GM23248 (cell line): ENCODE results near the gene ELOB. TPM values are rescaled to one million over a fixed set of nuclear protein-coding genes. Genes with fewer than 3 reads are reported as not detected.

Experiments used
- DNase-seq: peaks from one replicate; pipeline ENCODE4 v3.0.0-alpha.2; 2015
- H2AFZ ChIP-seq: fragments of 200-600 bp; sonication (generic); 2 replicates; pipeline ENCODE4 v1.6.1; 2016; ENCODE audit warnings: antibody characterized with exemption
- H3F3A ChIP-seq: fragments of 200-600 bp; sonication (generic); 2 replicates; pipeline ENCODE4 v1.6.1; 2016; ENCODE audit warnings: mild to moderate bottlenecking, antibody characterized with exemption, mixed run types; ENCODE audit not compliant: insufficient read depth
- H3K27ac ChIP-seq: fragments of 200-600 bp; sonication (generic); 2 replicates; pipeline ENCODE4 v1.5.1; 2016; ENCODE audit warnings: mild to moderate bottlenecking
- H3K27me3 ChIP-seq: fragments of 200-600 bp; sonication (generic); replicated peaks from 2 replicates; pipeline ENCODE4 v1.6.1; 2016; ENCODE audit warnings: mild to moderate bottlenecking; ENCODE audit not compliant: insufficient read depth
- H3K36me3 ChIP-seq: fragments of 200-600 bp; sonication (generic); 2 replicates; pipeline ENCODE4 v1.6.1; 2016; ENCODE audit warnings: low read depth, mild to moderate bottlenecking
- H3K4me1 ChIP-seq: fragments of 200-600 bp; sonication (generic); 2 replicates; pipeline ENCODE4 v1.6.1; 2016; ENCODE audit warnings: mild to moderate bottlenecking; ENCODE audit not compliant: insufficient read depth
- H3K4me2 ChIP-seq: fragments of 200-600 bp; sonication (generic); one replicate; pipeline ENCODE4 v1.6.1; 2016; ENCODE audit warnings: mild to moderate bottlenecking; ENCODE audit not compliant: unreplicated experiment
- H3K4me3 ChIP-seq: fragments of 200-600 bp; sonication (generic); 2 replicates; pipeline ENCODE4 v1.5.1; 2016; ENCODE audit warnings: mild to moderate bottlenecking
- H3K79me2 ChIP-seq: fragments of 200-600 bp; sonication (generic); 2 replicates; pipeline ENCODE4 v1.6.1; 2016; ENCODE audit warnings: mild to moderate bottlenecking; ENCODE audit not compliant: insufficient read depth
- H3K9ac ChIP-seq: fragments of 200-600 bp; sonication (generic); 2 replicates; pipeline ENCODE4 v1.6.1; 2016; ENCODE audit warnings: mild to moderate bottlenecking
- H3K9me2 ChIP-seq: fragments of 200-600 bp; sonication (generic); 2 replicates; pipeline ENCODE4 v1.6.1; 2016; ENCODE audit warnings: mixed run types, mild to moderate bottlenecking, moderate library complexity; ENCODE audit not compliant: insufficient read depth
- H3K9me3 ChIP-seq: fragments of 200-600 bp; sonication (generic); one replicate; pipeline ENCODE4 v1.6.1; 2017; ENCODE audit warnings: low read depth
- H4K20me1 ChIP-seq: fragments of 200-600 bp; sonication (generic); 2 replicates; pipeline ENCODE4 v1.6.0; 2016; ENCODE audit not compliant: insufficient read depth
- EZH2 ChIP-seq: fragments of 200-600 bp; sonication (generic); IDR thresholded peaks from 2 replicates; pipeline ENCODE4 v1.6.1; 2018; ENCODE audit warnings: antibody characterized with exemption, mild to moderate bottlenecking; ENCODE audit not compliant: insufficient read depth, poor library complexity, severe bottlenecking
- EZH2phosphoT487 ChIP-seq: fragments of 200-600 bp; sonication (generic); IDR thresholded peaks from 2 replicates; pipeline ENCODE4 v1.6.1; 2018; ENCODE audit warnings: antibody characterized with exemption, moderate library complexity, mild to moderate bottlenecking, low read depth; ENCODE audit not compliant: insufficient read depth
- WGBS, 2 experiments: methylation state at CpG; one replicate each; pipeline ENCODE4 v1.1.6; 2015 to 2017; ENCODE audit warnings: low lambda C conversion rate in 2 of 2, low coverage in 1 of 2; ENCODE audit errors: missing lambda C conversion rate in 2 of 2; 5-methylcytosine and 5-hydroxymethylcytosine counted together
- in situ Hi-C: fragments of 300-500 bp; cut with MboI; formaldehyde crosslinking; loops from 2 replicates; pipeline ENCODE4 v1.15.0; 2020
- polyA plus RNA-seq: library from polyadenylated mRNA; unstranded; fragments of >200 nt; fragmentation: Nextera tagmentation; extraction: Ambion mirVana; gene quantifications from 2 replicates; pipeline ENCODE4 v1.2.1, GENCODE V29; 2016
- total RNA-seq: library from RNA; depleted of rRNA; stranded (reverse); fragments of >200 nt; shearing (Covaris generic); gene quantifications from 2 replicates; pipeline ENCODE4 v1.2.3, GENCODE V29; 2014

The ELOB gene
- total and polyA plus RNA-seq, 2 experiments from 2014 or later: 320 to 565 TPM

DNA sequence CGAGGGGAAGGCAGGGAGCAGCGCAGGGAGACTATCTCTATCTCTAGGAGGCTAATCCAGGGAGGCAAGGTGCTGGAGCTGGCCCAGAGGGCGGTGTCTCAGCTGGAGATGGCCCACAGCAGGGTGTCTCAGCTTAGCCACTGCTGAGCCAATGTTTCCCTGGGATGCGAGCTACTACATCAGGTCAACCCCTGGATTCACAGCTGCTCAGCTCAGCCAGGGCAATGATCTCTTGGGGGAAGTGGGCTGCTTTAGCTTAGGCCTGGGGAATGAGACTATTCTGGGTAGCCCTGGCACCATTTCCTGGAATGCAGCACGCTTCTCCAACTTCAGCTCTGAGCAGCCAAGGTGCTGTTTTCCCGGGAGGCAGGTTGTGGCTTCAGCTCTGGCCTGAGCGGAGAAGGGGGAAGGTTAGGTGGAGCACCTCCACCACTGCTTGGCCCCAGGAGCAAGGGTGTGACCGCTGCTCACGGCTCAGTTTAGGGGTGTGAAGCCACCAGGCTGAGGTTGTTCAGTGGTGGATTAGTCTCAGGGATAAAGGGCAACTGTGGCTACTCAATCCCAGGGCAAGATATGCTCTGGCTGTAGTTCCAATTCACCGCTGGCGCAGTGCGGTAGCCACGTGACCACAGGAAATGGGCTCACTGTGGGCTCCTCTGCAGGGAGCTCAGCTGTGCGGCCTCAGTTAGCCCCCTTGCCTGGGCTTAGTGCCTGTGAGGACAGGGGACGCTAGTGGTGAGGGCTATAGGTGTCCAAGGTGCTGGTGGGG, 34.8 kb upstream of the ELOB start:
- Histone ChIP-seq H3K36me3 (no peaks in the 10 kb centered on the region), H3K27ac (no peak overlapping the region), H3K9ac (no peak overlapping the region), H3K27me3 (peaks cover 48% of the 10 kb centered on the region; the same call in 1 of the 2 replicates), H4K20me1 (no peaks in the 10 kb centered on the region), H3K4me3 (no peak overlapping the region), H3K4me1 (no peaks in the 10 kb centered on the region), H3K9me3 (no peaks in the 10 kb centered on the region), H3K4me2 (no peak overlapping the region), H3K9me2 (no peaks in the 10 kb centered on the region), H3K79me2 (no peaks in the 10 kb centered on the region), H3F3A (no peaks in the 10 kb centered on the region), H2AFZ (no peak overlapping the region)
- 56 to 57% methylated on average over 15 of the region's 15 CpGs for WGBS, 2 experiments
- TF ChIP-seq EZH2phosphoT487 (no peak), EZH2 (no peak)
- in situ Hi-C loops: no loop called here
- no peak for DNase-seq

DNA sequence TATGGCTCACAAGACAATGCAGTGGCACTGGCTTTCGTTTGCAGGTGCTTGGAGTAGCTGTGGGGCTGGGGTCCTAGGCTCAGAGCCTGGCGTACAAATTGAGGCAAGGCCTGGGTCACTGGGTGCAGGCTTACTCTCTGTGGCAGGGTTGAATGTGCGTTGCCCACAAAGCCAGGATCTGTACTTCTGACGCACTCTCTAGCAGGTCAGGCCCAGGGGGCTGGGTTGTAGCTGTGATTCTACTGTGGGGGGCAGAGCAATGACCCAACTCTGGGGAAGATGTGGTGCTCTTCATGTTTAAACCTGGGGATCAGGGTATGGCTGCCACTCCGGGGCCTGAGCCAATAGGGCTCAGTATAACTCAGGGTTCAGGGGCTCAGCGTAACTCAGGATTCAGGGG, 33.6 kb upstream of the ELOB start:
- no peak overlapping the region for H3K4me2 ChIP-seq
- no peaks in the 10 kb centered on the region for H3K9me3 ChIP-seq
- H3K27me3 ChIP-seq: peaks cover 44% of the 10 kb centered on the region; the same call in 1 of the 2 replicates
- H3F3A ChIP-seq: no peaks in the 10 kb centered on the region
- H3K36me3 ChIP-seq: no peaks in the 10 kb centered on the region
- no peak for DNase-seq
- H3K27ac ChIP-seq: no peak overlapping the region
- no peaks in the 10 kb centered on the region for H3K9me2 ChIP-seq
- in situ Hi-C loops: no loop called here
- no peak overlapping the region for H2AFZ ChIP-seq
- H3K4me1 ChIP-seq: no peaks in the 10 kb centered on the region
- 60 to 62% methylated on average over 5 to 6 of the region's 6 CpGs for WGBS, 2 experiments
- H3K4me3 ChIP-seq: no peak overlapping the region
- no peak overlapping the region for H3K9ac ChIP-seq
- TF ChIP-seq EZH2: no peak
- no peak for TF ChIP-seq EZH2phosphoT487
- H4K20me1 ChIP-seq: no peaks in the 10 kb centered on the region
- no peaks in the 10 kb centered on the region for H3K79me2 ChIP-seq

DNA sequence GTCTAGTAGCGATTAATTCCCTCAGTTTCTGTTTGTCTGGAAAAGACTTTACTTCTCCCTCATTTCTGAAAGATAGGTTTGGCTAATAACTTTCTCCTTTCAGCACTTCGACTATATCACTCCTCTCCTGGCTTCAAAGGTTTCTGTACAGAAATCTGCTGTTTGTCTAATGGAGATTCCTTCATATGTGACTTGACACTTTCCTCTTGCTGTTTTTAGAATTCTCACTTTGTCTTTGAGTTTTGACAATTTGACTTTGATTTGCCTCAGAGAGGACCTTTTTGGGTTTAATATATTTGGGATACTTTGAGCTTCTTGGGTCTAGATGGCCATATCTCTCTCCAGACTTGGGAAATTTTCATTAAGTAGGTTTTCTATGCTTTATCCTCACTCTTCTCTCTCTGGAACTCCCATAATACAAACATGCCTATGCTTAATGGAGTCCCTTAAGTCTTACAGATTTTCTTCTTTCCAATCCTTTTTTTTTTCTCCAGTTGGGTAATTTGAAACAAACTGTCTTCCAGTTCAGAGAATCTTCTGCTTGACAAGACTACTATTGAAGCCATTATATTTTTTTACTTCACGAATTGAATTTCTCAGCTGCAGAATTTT, 32.2 kb upstream of the ELOB start:
- H3K9ac ChIP-seq: no peak overlapping the region
- in situ Hi-C loops: no loop called here
- H2AFZ ChIP-seq: no peak overlapping the region
- H3K27ac ChIP-seq: no peak overlapping the region
- no peak for DNase-seq
- H3K36me3 ChIP-seq: no peaks in the 10 kb centered on the region
- H3K4me2 ChIP-seq: no peak overlapping the region
- H3F3A ChIP-seq: no peaks in the 10 kb centered on the region
- WGBS, 2 experiments: 44% methylated on average over 3 of the region's 3 CpGs
- H3K4me3 ChIP-seq: no peak overlapping the region
- TF ChIP-seq EZH2 (no peak), EZH2phosphoT487 (no peak)
- H3K79me2 ChIP-seq: no peaks in the 10 kb centered on the region
- H3K9me3 ChIP-seq: no peaks in the 10 kb centered on the region
- no peaks in the 10 kb centered on the region for H3K9me2 ChIP-seq
- peaks cover 44% of the 10 kb centered on the region; the same call in 1 of the 2 replicates for H3K27me3 ChIP-seq
- no peaks in the 10 kb centered on the region for H4K20me1 ChIP-seq
- no peaks in the 10 kb centered on the region for H3K4me1 ChIP-seq

DNA sequence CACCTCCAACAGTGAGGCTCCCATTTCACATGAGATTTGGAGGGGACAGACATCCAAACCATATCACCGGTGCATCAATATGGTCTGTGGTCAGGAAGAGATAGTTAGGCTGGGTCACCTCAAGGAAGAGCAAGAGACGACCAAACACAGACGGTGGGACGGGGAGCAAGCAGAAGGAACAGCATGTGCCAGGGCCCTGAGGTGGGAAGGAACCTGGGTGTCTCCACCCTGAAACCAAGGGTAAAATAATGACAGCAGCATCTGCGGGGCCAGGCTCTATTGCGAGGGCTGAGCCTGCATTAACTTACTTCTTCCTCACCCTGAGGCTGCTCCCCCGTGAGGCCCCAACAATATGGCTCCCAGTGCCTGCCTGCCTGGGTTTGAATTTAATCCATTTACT, 31.1 kb upstream of the ELOB start:
- no peaks in the 10 kb centered on the region for H3K9me2 ChIP-seq
- DNase-seq: no peak
- TF ChIP-seq EZH2phosphoT487 (no peak), EZH2 (no peak)
- H3K4me3 ChIP-seq: no peak overlapping the region
- no peak overlapping the region for H2AFZ ChIP-seq
- WGBS, 2 experiments: 60 to 61% methylated on average over 7 of the region's 7 CpGs
- H3F3A ChIP-seq: no peaks in the 10 kb centered on the region
- no peak overlapping the region for H3K27ac ChIP-seq
- no peaks in the 10 kb centered on the region for H3K4me1 ChIP-seq
- H3K9ac ChIP-seq: no peak overlapping the region
- no peak overlapping the region for H3K4me2 ChIP-seq
- no peaks in the 10 kb centered on the region for H3K79me2 ChIP-seq
- no peaks in the 10 kb centered on the region for H3K9me3 ChIP-seq
- H3K27me3 ChIP-seq: peaks cover 48% of the 10 kb centered on the region
- in situ Hi-C loops: no loop called here
- no peaks in the 10 kb centered on the region for H3K36me3 ChIP-seq
- H4K20me1 ChIP-seq: no peaks in the 10 kb centered on the region
